NCI-H2081 treated with DMSO at 0.1 percent for 48 hours (cell line): ENCODE data around the gene SRP68.

Experiments
- DNase-seq: peaks from one replicate; lab custom pipeline; 2025; lab: John Stamatoyannopoulos, UW

The SRP68 gene

GRCh38 chr17:75996665-75997590 lies 75.4 kb downstream of the SRP68 start:
- no peak for DNase-seq

GRCh38 chr17:75995385-75995925 lies 76.9 kb downstream of the SRP68 start:
- no peak for DNase-seq

GRCh38 chr17:75994802-75995370 lies 77.4 kb downstream of the SRP68 start:
- DNase-seq = no peak

- DNase-seq = no peak
Measured at GRCh38 chr17:75991396-75991795, 80.9 kb downstream of the SRP68 start.
